Brain microvascular endothelial cell (primary cell): ENCODE data around the gene DHX16.

Source experiments
- DNase-seq: peaks from one replicate; pipeline ENCODE4 v3.0.0-alpha.2; 2020
- H3K27ac ChIP-seq: fragments of 250-450 bp; sonication (Bioruptor Pico); 2 replicates; pipeline ENCODE4 v1.5.1; 2020; ENCODE audit warnings: mild to moderate bottlenecking, moderate library complexity
- H3K27me3 ChIP-seq: fragments of 250-450 bp; sonication (Bioruptor Pico); replicated peaks from 2 replicates; pipeline ENCODE4 v1.5.1; 2020; ENCODE audit warnings: mild to moderate bottlenecking
- H3K36me3 ChIP-seq: fragments of 250-450 bp; sonication (Bioruptor Pico); replicated peaks from 2 replicates; pipeline ENCODE4 v1.5.1; 2020; ENCODE audit warnings: mild to moderate bottlenecking
- H3K4me3 ChIP-seq: 2 replicates; pipeline ENCODE4 v1.5.1; 2011; ENCODE audit warnings: low read depth, mild to moderate bottlenecking, control low read depth, low read length, moderate library complexity
- CTCF ChIP-seq: IDR thresholded peaks from 2 replicates; pipeline ENCODE4 v1.5.1; 2011; ENCODE audit warnings: low read depth, mild to moderate bottlenecking, moderate library complexity, low read length, control low read depth, inconsistent platforms; ENCODE audit errors: missing control alignments
- in situ Hi-C: cut with HindIII; loops from 2 replicates; pipeline ENCODE4 v1.10.0; 2017; ENCODE audit warnings: low sequenced_read_pairs, low pct_ligation_motif_present

DHX16 gene

DNA sequence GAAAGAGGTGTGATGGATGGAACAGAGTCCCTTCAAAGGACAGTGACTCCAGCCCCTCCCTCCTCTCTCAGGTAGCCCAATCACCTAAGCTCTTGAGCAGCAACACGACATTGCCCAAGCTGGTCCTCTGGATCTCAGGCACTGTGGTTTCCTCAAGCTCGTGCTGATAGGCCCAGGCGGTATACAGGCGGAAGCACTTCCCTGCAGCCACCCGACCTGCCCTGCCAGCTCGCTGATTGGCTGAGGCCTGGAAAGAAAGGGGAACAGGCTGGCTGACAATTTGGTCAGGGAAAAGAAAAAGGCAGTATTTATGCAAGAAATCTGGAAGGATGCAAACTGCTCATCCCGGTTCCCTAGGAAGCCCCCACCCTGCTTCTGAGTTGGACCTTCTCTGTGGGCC, 16.3 kb downstream of the DHX16 start:
- in situ Hi-C loops, result no loop called here
- Histone ChIP-seq H3K36me3 (peaks cover 94% of the 10 kb centered on the region), H3K27me3 (no peaks in the 10 kb centered on the region)

DNA sequence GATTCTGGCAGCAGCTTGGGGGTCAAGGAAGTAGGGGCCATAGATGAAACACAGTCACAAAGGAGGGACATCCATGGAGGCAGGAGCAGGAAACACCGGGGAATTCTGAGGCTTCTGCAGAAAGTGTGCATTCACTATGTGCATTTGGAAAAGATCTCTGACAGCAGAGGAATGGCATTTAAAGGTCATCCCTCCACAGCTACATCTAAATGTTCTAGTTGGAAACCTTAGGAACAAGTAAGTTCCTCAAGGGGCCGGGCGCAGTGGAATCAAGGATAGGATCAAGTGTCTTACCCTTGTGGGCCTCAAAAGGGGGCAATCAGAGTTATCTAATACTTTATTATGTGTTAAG, 17.1 kb downstream of the DHX16 start:
- Histone ChIP-seq H3K36me3 (peaks cover 88% of the 10 kb centered on the region), H3K27me3 (no peaks in the 10 kb centered on the region), H3K27ac (no peak overlapping the region), H3K4me3 (no peak overlapping the region)
- DNase-seq, result no peak
- TF ChIP-seq CTCF, result no peak
- in situ Hi-C loops, result no loop called here

More for the DNA sequence above, 16.3 kb downstream of the DHX16 start:
- no peak for DNase-seq
- no peak overlapping the region for H3K27ac ChIP-seq
- no peak for TF ChIP-seq CTCF
- H3K4me3 ChIP-seq, result no peak overlapping the region

GRCh38 chr6:30654798-30655742, 17.7 kb downstream of the DHX16 start:
- Histone ChIP-seq H3K36me3 (peaks cover 81% of the 10 kb centered on the region), H3K27ac (no peak overlapping the region), H3K4me3 (no peak overlapping the region), H3K27me3 (no peaks in the 10 kb centered on the region)
- in situ Hi-C loops, result no loop called here
- no peak for TF ChIP-seq CTCF
- DNase-seq, result no peak

DNA sequence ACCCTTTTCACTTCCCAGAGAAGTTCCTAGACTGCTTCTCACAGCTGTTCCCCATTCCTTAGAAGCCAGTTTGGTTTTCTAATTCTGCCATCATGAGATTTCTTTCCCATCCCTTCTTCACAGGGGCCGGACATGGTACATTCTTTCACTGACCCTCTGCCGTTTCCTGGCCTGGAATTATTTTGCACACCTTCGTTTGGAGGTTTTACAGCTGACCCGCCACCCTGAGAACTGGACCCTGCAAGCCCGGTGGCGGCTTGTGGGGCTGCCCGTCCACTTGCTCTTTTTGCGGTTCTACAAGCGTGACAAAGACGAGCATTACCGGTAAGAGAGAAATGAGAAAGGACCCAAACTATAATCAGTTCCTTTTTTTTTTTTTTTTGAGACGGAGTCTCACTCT, 21.7 kb downstream of the DHX16 start:
- Histone ChIP-seq H3K27ac (no peak overlapping the region), H3K4me3 (no peak overlapping the region), H3K36me3 (peaks cover 47% of the 10 kb centered on the region), H3K27me3 (no peaks in the 10 kb centered on the region)
- TF ChIP-seq CTCF, result no peak
- DNase-seq, result no peak
- in situ Hi-C loops, result no loop called here

GRCh38 chr6:30647242-30648116, 25.3 kb downstream of the DHX16 start:
- H3K27ac ChIP-seq, result peak overlapping the region; percentile 40
- H3K36me3 ChIP-seq, result peaks cover 13% of the 10 kb centered on the region
- TF ChIP-seq CTCF, result no peak
- no peaks in the 10 kb centered on the region for H3K27me3 ChIP-seq
- DNase-seq, result peak; percentile 37
- peak overlapping the region; percentile 86 for H3K4me3 ChIP-seq
- in situ Hi-C loops, result no loop called here
